Ovary (tissue), 9 donors: ENCODE measurements around the gene REG1A. TPM values are rescaled to one million over a fixed set of nuclear protein-coding genes. Genes with fewer than 3 reads are reported as not detected.

Experiments
- DNase-seq, 5 donors: peaks; one replicate each; pipeline ENCODE4 v3.0.0-alpha.2; 2019 to 2020
- H3K27ac ChIP-seq, 2 donors: fragments of 200-600 bp; one replicate each; pipeline versions ENCODE4 v1.5.1 to v1.8.0; 2019 to 2022
- H3K27me3 ChIP-seq: fragments of 200-600 bp; one replicate; pipeline ENCODE4 v1.8.0; 2022
- H3K36me3 ChIP-seq: fragments of 200-600 bp; sonication (generic); one replicate; pipeline ENCODE4 v1.5.1; 2019
- H3K4me1 ChIP-seq: one replicate; pipeline ENCODE4 v1.8.1; 2013; ENCODE audit warnings: mild to moderate bottlenecking, moderate library complexity; ENCODE audit not compliant: insufficient read depth
- H3K4me3 ChIP-seq: fragments of 200-600 bp; sonication (generic); one replicate; pipeline ENCODE4 v1.5.1; 2017
- H3K9me3 ChIP-seq, 2 donors: fragments of 200-600 bp in 1 of 2; sonication (generic) in 1 of 2; one replicate each; pipeline versions ENCODE4 v1.5.1 to v1.8.1; 2013 to 2019; ENCODE audit warnings: mild to moderate bottlenecking in 1 of 2, moderate library complexity in 1 of 2
- EP300 ChIP-seq: sonication (generic); formaldehyde crosslinking; IDR thresholded peaks from one replicate; pipeline ENCODE4 v1.6.1; 2017; ENCODE audit warnings: antibody characterized with exemption
- POLR2A ChIP-seq: fragments of 450-650 bp; IDR thresholded peaks from one replicate; pipeline ENCODE4 v1.6.1; 2017; ENCODE audit warnings: antibody characterized with exemption, mild to moderate bottlenecking, moderate library complexity
- WGBS, 3 donors: extraction: QIAGEN DNeasy Blood & Tissue Kit in 1 of 3; methylation state at CpG; one replicate each; pipeline versions ENCODE4 v1.1.5 to v1.1.7; 2013 to 2017; 5-methylcytosine and 5-hydroxymethylcytosine counted together
- intact Hi-C, 4 donors: fragments of 100-400 bp; cut with DNase I; formaldehyde crosslinking; loops; one replicate each; pipeline versions ENCODE4 v1.11.0 to v1.15.1; 2022 to 2023
- polyA plus RNA-seq, 2 donors: library from polyadenylated mRNA; stranded (reverse); fragments of 200-250 nt in 1 of 2; fragments of 350-450 nt in 1 of 2; fragmentation: Illumina TruSeq in 1 of 2; extraction: RNeasy Lipid Tissue Mini Kit (QIAGEN cat#74804) in 1 of 2; gene quantifications; one replicate each; pipeline ENCODE4 v1.2.3, GENCODE V29; 2013 to 2014
- total RNA-seq, 7 donors: library from RNA; depleted of rRNA in 2 of 7; stranded (reverse); fragments of >200 nt in 2 of 7; fragmentation: NEBNext Ultra II Directional in 3 of 7; extraction: Animal tissue kit (Norgen Biotek cat#: 25700) in 3 of 7; gene quantifications; one replicate each; pipeline versions ENCODE4 v1.1.0 to v1.2.4, GENCODE V29; 2016 to 2023
- TF ChIP-seq, protein P1 (sequence below), 3 donors: fragments of 450-650 bp in 2 of 3; fragments of 200-600 bp in 1 of 3; IDR thresholded peaks; one replicate each; pipeline versions ENCODE4 v1.5.1 to v1.8.0; 2016 to 2022; ENCODE audit warnings: antibody characterized with exemption in 3 of 3, mild to moderate bottlenecking in 1 of 3
- donor health status: DM: no; HTN: no; CAD: no; lungs with moderate emphysema.
- donor health status: DM: no; HTN: no; CAD: no.
- donor health status: Bipolar disorder and iron deficiency.
- donor health status: DM: yes; HTN: yes; CAD: no.
- donor health status: DM: no; HTN: no; CAD: no.
- donor health status: DM: yes; HTN: yes; CAD: no.

The REG1A gene
- total and polyA plus RNA-seq, 9 donors, result 0.24 to 33.6 (median 2.9) TPM; not detected in 3

DNA sequence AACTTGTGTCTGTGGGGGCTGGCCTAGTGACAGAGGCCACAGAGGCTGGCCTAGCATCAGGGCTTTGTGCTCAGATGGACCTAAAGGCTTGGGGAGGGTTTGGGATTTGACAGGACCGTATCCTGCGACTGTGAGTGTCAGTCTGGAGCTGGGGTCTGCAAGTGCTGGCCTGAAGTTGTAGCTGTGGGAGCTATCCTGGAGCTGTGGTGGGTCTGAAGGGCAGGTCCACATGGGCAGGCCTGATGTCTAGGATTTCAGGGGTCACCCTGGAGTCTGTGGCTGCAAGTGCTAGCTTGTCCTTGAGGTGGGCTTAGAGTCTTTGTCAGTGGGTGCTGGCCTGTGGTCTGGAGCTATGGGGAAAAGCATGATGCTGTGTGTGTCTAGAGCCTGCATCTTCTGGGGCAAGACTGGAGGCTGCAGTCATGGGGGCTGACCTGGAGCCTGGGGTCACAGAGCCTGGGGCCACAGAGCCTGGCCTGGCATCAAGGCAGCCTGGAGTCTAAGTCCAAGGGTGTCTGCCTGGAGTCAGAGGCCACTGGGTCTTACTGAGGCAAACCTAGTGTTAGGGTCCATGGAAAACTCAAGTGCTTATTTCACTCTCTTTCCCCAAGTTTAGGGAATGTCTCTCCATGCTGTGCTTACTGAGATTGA lies 35.7 kb downstream of the REG1A start:
- H3K4me3 ChIP-seq, result no peak overlapping the region
- no peaks in the 10 kb centered on the region for H3K36me3 ChIP-seq
- H3K4me1 ChIP-seq, result no peaks in the 10 kb centered on the region
- TF ChIP-seq, protein P1, sequence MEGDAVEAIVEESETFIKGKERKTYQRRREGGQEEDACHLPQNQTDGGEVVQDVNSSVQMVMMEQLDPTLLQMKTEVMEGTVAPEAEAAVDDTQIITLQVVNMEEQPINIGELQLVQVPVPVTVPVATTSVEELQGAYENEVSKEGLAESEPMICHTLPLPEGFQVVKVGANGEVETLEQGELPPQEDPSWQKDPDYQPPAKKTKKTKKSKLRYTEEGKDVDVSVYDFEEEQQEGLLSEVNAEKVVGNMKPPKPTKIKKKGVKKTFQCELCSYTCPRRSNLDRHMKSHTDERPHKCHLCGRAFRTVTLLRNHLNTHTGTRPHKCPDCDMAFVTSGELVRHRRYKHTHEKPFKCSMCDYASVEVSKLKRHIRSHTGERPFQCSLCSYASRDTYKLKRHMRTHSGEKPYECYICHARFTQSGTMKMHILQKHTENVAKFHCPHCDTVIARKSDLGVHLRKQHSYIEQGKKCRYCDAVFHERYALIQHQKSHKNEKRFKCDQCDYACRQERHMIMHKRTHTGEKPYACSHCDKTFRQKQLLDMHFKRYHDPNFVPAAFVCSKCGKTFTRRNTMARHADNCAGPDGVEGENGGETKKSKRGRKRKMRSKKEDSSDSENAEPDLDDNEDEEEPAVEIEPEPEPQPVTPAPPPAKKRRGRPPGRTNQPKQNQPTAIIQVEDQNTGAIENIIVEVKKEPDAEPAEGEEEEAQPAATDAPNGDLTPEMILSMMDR (IDR thresholded peaks at IDR 0.05), result no peak
- TF ChIP-seq EP300 (no peak), POLR2A (no peak)
- no peaks in the 10 kb centered on the region for H3K27me3 ChIP-seq
- intact Hi-C loops, result no loop called here
- WGBS, 3 donors, result 89 to 95% (median 94%) methylated on average over 2 of the region's 2 CpGs
- no peaks in the 10 kb centered on the region for H3K9me3 ChIP-seq
- no peak for DNase-seq
- no peak overlapping the region for H3K27ac ChIP-seq

DNA sequence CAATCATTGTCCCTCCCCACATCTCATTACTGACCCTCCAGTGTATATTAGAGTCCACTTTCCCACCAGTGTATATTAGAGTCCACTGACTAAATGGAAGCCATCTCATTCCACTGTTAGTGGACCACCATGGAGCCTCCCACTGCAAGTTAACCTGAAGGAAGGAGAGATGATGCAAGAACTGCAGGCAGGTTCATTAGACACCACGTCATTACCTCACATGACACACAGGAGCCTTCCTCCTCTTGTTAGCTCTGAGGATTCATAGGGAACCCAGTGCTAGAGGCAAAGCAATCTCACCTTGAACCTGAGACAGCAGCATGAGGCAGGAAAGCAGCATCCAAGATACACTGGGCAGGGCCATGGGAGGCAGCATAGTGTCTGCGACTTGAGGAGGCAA lies 38.7 kb downstream of the REG1A start:
- DNase-seq, result no peak
- H3K9me3 ChIP-seq, result no peaks in the 10 kb centered on the region
- 70 to 77% (median 71%) methylated on average over 2 of the region's 2 CpGs for WGBS, 3 donors
- no peaks in the 10 kb centered on the region for H3K27me3 ChIP-seq
- H3K27ac ChIP-seq, result no peak overlapping the region
- H3K4me1 ChIP-seq, result no peaks in the 10 kb centered on the region
- H3K4me3 ChIP-seq, result no peak overlapping the region
- no peaks in the 10 kb centered on the region for H3K36me3 ChIP-seq
- TF ChIP-seq EP300, result no peak
- no peak for TF ChIP-seq POLR2A
- TF ChIP-seq, protein P1 (IDR thresholded peaks at IDR 0.05), result no peak
- intact Hi-C loops, result no loop called here

DNA sequence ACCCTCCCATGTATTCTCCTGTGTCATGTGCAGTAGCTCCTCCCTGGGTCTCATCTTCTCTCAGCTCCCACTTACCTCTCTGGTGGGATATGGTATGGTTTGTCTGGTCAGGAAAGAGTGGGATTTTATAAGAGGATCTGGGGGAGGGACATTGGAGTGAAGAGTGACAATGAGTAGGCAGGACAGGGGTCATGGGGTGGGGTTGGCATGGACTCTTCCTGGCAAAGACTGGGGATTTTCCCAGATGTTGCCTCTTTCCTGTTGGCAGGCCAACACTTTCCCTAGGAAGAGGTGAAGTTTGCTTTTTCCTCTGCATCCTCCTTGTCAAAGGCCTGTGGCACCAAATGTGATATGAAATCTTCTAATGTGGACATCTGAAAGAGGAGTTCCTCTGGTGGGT lies 39.4 kb downstream of the REG1A start, which contains the start of gene REG3A:
TSS of gene REG3A (minus strand) at position 101 of the 400 bp plus-strand sequence. CDS start 348 bp downstream, outside the sequence.
- Histone ChIP-seq H3K4me3 (no peak within 1 kb of the TSS), H3K9me3 (no peaks in the 10 kb centered on the region), H3K36me3 (no peaks in the 10 kb centered on the region), H3K4me1 (no peaks in the 10 kb centered on the region), H3K27ac (no peak within 1 kb of the TSS), H3K27me3 (no peaks in the 10 kb centered on the region)
- intact Hi-C loops, result no loop called here
- TF ChIP-seq, protein P1 (IDR thresholded peaks at IDR 0.05), result no peak
- no peak for TF ChIP-seq POLR2A
- TF ChIP-seq EP300, result no peak
- no peak for DNase-seq

DNA sequence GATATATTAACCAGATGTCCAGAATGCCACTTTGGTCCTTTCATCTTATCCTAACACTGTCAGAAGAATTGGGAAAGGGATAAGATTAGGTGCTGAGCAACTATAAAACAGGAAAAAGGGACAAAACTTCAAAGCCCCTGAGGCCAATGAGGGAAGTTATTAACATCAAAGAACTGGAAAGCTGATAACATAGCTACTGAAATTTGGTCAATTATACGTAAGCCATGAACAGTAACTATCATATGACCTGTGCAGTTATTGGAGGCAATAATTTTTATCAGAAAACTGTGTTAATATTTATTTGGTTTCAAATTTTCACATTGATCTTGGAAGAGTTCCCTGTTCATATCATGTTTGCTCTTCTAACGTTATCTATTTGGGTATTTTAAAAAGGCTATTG lies 41.8 kb downstream of the REG1A start:
- WGBS, 3 donors, result 18 to 33% (median 21%) methylated on average over 2 of the region's 2 CpGs
- Histone ChIP-seq H3K4me1 (no peaks in the 10 kb centered on the region), H3K36me3 (no peaks in the 10 kb centered on the region), H3K9me3 (no peaks in the 10 kb centered on the region), H3K27me3 (no peaks in the 10 kb centered on the region), H3K4me3 (no peak overlapping the region), H3K27ac (no peak overlapping the region)
- no peak for TF ChIP-seq POLR2A
- TF ChIP-seq, protein P1 (IDR thresholded peaks at IDR 0.05), result no peak
- no peak for TF ChIP-seq EP300
- intact Hi-C loops, result no loop called here
- no peak for DNase-seq
